ENCODE measurements around the gene CCNDBP1.

The CCNDBP1 gene

GRCh38 chr15:43226436-43227305 is 41.5 kb downstream of the CCNDBP1 start:
- no peak overlapping the region for H3K4me3 ChIP-seq (ENCODE audit: control insufficient read depth, low read depth, low read length)
- no peak for TF ChIP-seq CTCF (conservative IDR thresholded peaks at IDR 0.05; ENCODE audit: control insufficient read depth, insufficient read depth, low read depth, low read length)
- DNase-seq (ENCODE audit: low read depth), result no peak

GRCh38 chr15:43229977-43230376 is 44.8 kb downstream of the CCNDBP1 start:
- no peak overlapping the region for H3K4me3 ChIP-seq (ENCODE audit: control insufficient read depth, low read depth, low read length)
- no peak for TF ChIP-seq CTCF (conservative IDR thresholded peaks at IDR 0.05; ENCODE audit: control insufficient read depth, insufficient read depth, low read depth, low read length)
- no peak for DNase-seq (ENCODE audit: low read depth)

- no peak for TF ChIP-seq CTCF (conservative IDR thresholded peaks at IDR 0.05; ENCODE audit: control insufficient read depth, insufficient read depth, low read depth, low read length)
- DNase-seq (ENCODE audit: low read depth), result peak; percentile 30
Observed at GRCh38 chr15:43230640-43231115, 45.5 kb downstream of the CCNDBP1 start.

GRCh38 chr15:43232289-43232874 is 47.2 kb downstream of the CCNDBP1 start:
- H3K4me3 ChIP-seq (ENCODE audit: control insufficient read depth, low read depth, low read length), result no peak overlapping the region
- no peak for TF ChIP-seq CTCF (conservative IDR thresholded peaks at IDR 0.05; ENCODE audit: control insufficient read depth, insufficient read depth, low read depth, low read length)
- peak; percentile 35 for DNase-seq (ENCODE audit: low read depth)

More at GRCh38 chr15:43230640-43231115, 45.5 kb downstream of the CCNDBP1 start:
- H3K4me3 ChIP-seq (ENCODE audit: control insufficient read depth, low read depth, low read length), result no peak overlapping the region

GRCh38 chr15:43235536-43235935 is 50.3 kb downstream of the CCNDBP1 start:
- TF ChIP-seq CTCF (conservative IDR thresholded peaks at IDR 0.05; ENCODE audit: control insufficient read depth, insufficient read depth, low read depth, low read length), result no peak
- DNase-seq (ENCODE audit: low read depth), result no peak
- H3K4me3 ChIP-seq (ENCODE audit: control insufficient read depth, low read depth, low read length), result no peak overlapping the region

- no peak for DNase-seq (ENCODE audit: low read depth)
- no peak overlapping the region for H3K4me3 ChIP-seq (ENCODE audit: control insufficient read depth, low read depth, low read length)
- no peak for TF ChIP-seq CTCF (conservative IDR thresholded peaks at IDR 0.05; ENCODE audit: control insufficient read depth, insufficient read depth, low read depth, low read length)
Observed at GRCh38 chr15:43237842-43238470, 52.8 kb downstream of the CCNDBP1 start.

Measured in fibroblast of mammary gland (primary cell).